Measurements from ENCODE around the gene SLC35B3. TPM values are rescaled to one million over a fixed set of nuclear protein-coding genes. Genes with fewer than 3 reads are reported as not detected.

The SLC35B3 gene
- 6.1 to 7.7 TPM (median 6.8 TPM) in 5 replicates for total RNA-seq (2022; extraction: Qiagen RNA extraction)

DNA sequence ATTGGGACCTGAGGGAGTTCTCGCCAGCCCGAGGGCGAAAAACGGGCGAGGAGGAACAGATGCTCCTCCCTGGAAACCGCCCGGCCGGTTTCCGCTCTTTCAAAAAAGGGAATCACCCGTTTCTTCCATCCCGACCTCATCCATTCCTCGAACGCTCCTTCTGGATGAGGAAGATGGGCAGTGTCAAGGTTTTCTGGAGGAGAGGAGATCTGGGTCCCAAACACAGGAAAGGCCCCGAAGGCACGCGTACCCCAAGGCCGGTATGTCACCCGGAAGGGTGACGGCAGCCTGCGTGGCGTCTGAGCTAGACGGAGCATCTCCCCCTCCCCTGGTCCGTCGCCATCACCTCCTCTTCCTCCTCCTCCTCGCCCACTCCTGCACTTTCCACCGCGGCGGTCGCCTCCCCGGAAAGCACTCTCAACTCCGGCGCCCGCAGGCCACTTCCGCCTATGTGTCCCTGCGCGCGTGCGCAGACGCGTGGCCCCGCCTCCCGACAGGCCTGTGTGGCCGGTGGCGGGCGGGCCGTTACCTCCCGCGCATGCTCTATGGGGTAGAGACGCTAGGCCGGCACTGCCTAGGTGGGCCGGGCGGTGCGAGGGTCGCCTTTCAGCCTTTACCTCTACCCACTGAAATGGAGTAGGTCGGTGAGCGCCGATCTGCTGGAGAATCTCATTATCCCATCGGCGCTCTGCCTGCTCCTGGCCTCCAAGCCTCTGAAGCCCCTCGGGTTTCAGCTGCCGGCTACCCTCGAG is at the start of gene SLC35B3:
SLC35B3 (minus strand) TSS at position 453 of the 752 bp plus-strand sequence.

